Gastrocnemius medialis (tissue), 4 donors: ENCODE results near the gene COL10A1.

Experiments used
- CTCF ChIP-seq, 5 experiments: fragments of 450-650 bp in 3 of 5; fragments of 200-600 bp in 2 of 5; sonication (generic) in 2 of 5; IDR thresholded peaks in 4 of 5; conservative IDR thresholded peaks in 1 of 5; 1 replicate in 4 of 5; 2 replicates in 1 of 5; pipeline ENCODE4 v1.5.1; 2016 to 2019; ENCODE audit warnings: antibody characterized with exemption in 5 of 5, mild to moderate bottlenecking in 3 of 5, moderate library complexity in 3 of 5
- POLR2A ChIP-seq, 2 donors: fragments of 450-650 bp; IDR thresholded peaks; one replicate each; pipeline ENCODE4 v1.6.1; 2017; ENCODE audit warnings: antibody characterized with exemption in 2 of 2, mild to moderate bottlenecking in 2 of 2, moderate library complexity in 2 of 2

GRCh38 chr6:116170358-116171057 lies 44.6 kb upstream of the COL10A1 start:
- TF ChIP-seq CTCF (IDR thresholded peaks at IDR 0.05 in 4 of 5, conservative IDR thresholded peaks at IDR 0.05 in 1 of 5): no peak
- no peak for TF ChIP-seq POLR2A (IDR thresholded peaks at IDR 0.05)
